GM19372 (cell line): Measurements from ENCODE around the gene MAGI1.

Experiments
- ATAC-seq: cut with Tn5 transposase; IDR thresholded peaks from one replicate; pipeline ENCODE4 v1.9.1; 2021; ENCODE audit warnings: mild to moderate bottlenecking, low read depth, moderate library complexity; ENCODE audit not compliant: unreplicated experiment

Gene MAGI1

GRCh38 chr3:65950340-65951326 is 88.1 kb downstream of the MAGI1 start:
- ATAC-seq: no peak

GRCh38 chr3:65948841-65949573 is 89.7 kb downstream of the MAGI1 start:
- no peak for ATAC-seq

GRCh38 chr3:65946438-65946837 is 92.3 kb downstream of the MAGI1 start:
- ATAC-seq: no peak

- no peak for ATAC-seq
Measured at GRCh38 chr3:65945953-65946352, 92.8 kb downstream of the MAGI1 start.

GRCh38 chr3:65945480-65945879 is 93.2 kb downstream of the MAGI1 start:
- ATAC-seq: no peak

- no peak for ATAC-seq
Measured at GRCh38 chr3:65944252-65944651, 94.5 kb downstream of the MAGI1 start.

GRCh38 chr3:65939801-65940246 is 98.9 kb downstream of the MAGI1 start:
- no peak for ATAC-seq

- no peak for ATAC-seq
Measured at GRCh38 chr3:65939184-65939583, 99.5 kb downstream of the MAGI1 start.

- ATAC-seq: no peak
Measured at GRCh38 chr3:65938676-65939075, 100.0 kb downstream of the MAGI1 start.

- ATAC-seq: no peak
Measured at GRCh38 chr3:65938147-65938546, 100.6 kb downstream of the MAGI1 start.

GRCh38 chr3:65936908-65937638 is 101.6 kb downstream of the MAGI1 start:
- no peak for ATAC-seq

- no peak for ATAC-seq
Measured at GRCh38 chr3:65935724-65936123, 103.0 kb downstream of the MAGI1 start.

GRCh38 chr3:65930648-65931047 is 108.1 kb downstream of the MAGI1 start:
- no peak for ATAC-seq

GRCh38 chr3:65928110-65928509 is 110.6 kb downstream of the MAGI1 start:
- ATAC-seq: no peak

- no peak for ATAC-seq
Measured at GRCh38 chr3:65927576-65927975, 111.1 kb downstream of the MAGI1 start.

- no peak for ATAC-seq
Measured at GRCh38 chr3:65925254-65925954, 113.3 kb downstream of the MAGI1 start.

- no peak for ATAC-seq
Measured at GRCh38 chr3:65924762-65925161, 114.0 kb downstream of the MAGI1 start.

GRCh38 chr3:65922441-65922840 is 116.3 kb downstream of the MAGI1 start:
- ATAC-seq: no peak

- no peak for ATAC-seq
Measured at GRCh38 chr3:65919826-65920225, 118.9 kb downstream of the MAGI1 start.

- ATAC-seq: no peak
Measured at GRCh38 chr3:65915477-65915876, 123.2 kb downstream of the MAGI1 start.
